Measurements from ENCODE around the gene LAMA4.

LAMA4 gene

DNA sequence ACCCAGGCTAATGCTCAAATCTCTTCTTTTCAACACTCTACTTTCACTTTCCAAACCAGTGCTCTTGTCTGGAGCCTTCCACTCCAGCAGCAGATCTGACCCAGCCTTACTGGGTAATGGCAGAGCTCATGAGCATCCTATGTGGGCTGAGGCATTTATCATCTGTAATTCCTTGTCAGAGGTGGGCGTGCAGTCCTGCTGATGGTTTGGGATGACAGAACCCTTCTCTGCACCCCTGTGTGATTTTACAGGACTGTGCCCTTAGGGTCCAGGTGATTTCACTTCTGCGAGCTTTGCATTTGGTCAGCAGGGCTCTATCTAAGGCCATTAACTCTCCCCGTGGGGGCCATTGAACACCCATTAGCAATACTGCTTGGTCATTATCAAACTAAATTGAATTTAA is 55.4 kb downstream of the LAMA4 start:
- no peak overlapping the region for H3K27ac ChIP-seq
- TF ChIP-seq, protein P1, sequence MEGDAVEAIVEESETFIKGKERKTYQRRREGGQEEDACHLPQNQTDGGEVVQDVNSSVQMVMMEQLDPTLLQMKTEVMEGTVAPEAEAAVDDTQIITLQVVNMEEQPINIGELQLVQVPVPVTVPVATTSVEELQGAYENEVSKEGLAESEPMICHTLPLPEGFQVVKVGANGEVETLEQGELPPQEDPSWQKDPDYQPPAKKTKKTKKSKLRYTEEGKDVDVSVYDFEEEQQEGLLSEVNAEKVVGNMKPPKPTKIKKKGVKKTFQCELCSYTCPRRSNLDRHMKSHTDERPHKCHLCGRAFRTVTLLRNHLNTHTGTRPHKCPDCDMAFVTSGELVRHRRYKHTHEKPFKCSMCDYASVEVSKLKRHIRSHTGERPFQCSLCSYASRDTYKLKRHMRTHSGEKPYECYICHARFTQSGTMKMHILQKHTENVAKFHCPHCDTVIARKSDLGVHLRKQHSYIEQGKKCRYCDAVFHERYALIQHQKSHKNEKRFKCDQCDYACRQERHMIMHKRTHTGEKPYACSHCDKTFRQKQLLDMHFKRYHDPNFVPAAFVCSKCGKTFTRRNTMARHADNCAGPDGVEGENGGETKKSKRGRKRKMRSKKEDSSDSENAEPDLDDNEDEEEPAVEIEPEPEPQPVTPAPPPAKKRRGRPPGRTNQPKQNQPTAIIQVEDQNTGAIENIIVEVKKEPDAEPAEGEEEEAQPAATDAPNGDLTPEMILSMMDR (conservative IDR thresholded peaks at IDR 0.05), result no peak
- no peak for TF ChIP-seq ZFX (IDR thresholded peaks at IDR 0.05)

DNA sequence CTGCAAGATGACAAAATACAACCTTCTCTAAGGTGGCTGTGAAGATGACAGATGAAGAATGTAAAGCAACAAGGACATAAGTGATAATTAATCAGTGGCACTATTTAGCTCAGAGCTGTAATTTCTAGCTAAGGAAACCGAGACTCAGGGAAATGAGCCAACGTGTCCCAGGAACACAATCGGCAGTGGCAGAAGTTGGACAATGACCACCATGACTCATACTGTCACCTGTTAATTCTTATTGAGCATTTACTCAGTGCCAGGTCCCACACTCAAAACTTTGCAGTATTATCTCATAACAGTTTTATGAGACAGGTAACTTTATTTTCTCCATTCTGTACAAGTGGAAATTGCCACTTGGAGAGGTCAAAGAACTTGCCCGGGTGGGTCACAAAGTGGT is 55.8 kb downstream of the LAMA4 start:
- H3K27ac ChIP-seq, result no peak overlapping the region
- TF ChIP-seq ZFX (IDR thresholded peaks at IDR 0.05), result no peak
- TF ChIP-seq, protein P1 (conservative IDR thresholded peaks at IDR 0.05), result no peak

DNA sequence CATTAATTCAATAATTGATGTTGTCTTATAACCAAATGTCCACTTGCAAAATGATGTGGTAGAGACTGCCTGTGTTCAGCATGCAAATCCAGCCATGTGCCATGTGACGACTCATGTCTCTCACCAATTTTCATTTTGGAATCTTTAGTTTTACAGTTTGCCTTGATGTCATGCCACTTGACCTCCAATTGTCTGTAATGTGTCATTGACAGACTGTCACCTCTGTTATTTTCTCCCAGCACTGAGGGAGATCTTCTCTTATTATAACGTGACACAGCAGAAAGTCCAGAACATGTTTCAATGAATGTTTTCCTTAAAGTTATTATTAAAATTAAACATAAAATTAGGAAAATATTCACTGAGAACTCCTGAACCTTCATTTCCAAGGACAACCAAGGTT is 56.7 kb downstream of the LAMA4 start:
- no peak for TF ChIP-seq ZFX (IDR thresholded peaks at IDR 0.05)
- TF ChIP-seq, protein P1 (conservative IDR thresholded peaks at IDR 0.05), result no peak
- H3K27ac ChIP-seq, result no peak overlapping the region

DNA sequence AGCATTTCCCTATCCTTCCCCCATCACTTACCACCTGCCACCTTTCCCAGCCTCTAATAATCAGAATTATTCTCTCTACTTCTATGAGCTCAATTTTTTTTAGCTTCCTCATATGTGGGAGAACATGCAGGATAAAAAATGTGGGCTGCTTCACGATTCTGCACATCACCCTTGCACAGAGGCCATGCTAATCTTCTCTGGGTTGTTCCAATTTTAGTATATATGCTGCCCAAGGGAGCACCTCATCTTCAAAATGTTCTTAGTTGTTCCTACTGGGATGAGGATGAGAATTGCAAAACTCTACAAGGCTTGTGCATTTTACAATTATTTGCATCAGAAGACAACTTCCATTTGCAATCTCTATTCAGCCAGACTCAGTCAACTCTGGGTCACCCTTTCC is 58.1 kb downstream of the LAMA4 start:
- no peak overlapping the region for H3K27ac ChIP-seq
- no peak for TF ChIP-seq ZFX (IDR thresholded peaks at IDR 0.05)
- TF ChIP-seq, protein P1 (conservative IDR thresholded peaks at IDR 0.05), result no peak

DNA sequence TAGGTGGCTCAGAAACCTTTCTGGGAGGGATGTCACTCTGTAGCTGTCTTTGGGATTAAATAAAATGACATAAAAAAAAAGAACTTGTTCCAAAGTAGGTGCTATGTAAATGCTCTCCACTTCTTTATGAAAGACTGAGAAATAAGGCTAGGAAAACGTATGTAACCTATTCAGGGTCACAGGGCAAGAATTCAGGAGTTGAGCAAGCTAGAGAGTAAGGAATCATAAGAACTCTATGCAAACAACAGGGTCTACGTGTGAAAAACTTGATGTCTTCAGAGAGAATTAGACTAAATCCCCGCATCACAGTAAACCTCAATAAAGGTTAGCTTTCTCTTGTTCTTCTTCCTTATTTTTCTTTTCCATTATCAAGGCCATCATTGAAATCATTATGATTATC is 59.2 kb downstream of the LAMA4 start:
- no peak overlapping the region for H3K27ac ChIP-seq
- TF ChIP-seq, protein P1 (conservative IDR thresholded peaks at IDR 0.05), result no peak
- TF ChIP-seq ZFX (IDR thresholded peaks at IDR 0.05), result no peak

DNA sequence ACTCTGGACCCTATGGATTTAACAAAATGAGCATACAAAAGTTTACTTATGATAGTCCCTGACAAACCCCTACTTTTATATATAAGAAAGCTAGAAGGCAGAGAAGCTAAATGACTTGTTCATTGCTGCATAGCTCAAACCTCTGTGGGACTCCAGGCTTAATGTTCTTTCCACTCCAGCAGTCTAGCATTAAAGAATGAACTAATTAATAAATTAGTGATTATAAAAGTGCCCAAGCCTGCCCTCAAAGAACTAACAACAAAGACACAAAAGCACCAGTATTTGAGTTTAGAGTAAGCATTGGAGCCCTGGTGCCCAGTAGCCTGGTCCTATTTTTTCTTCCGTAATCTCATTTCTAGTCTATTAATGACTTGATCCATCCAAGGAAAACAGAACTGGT is 59.9 kb downstream of the LAMA4 start:
- TF ChIP-seq, protein P1 (conservative IDR thresholded peaks at IDR 0.05), result no peak
- TF ChIP-seq ZFX (IDR thresholded peaks at IDR 0.05), result no peak
- H3K27ac ChIP-seq, result no peak overlapping the region

DNA sequence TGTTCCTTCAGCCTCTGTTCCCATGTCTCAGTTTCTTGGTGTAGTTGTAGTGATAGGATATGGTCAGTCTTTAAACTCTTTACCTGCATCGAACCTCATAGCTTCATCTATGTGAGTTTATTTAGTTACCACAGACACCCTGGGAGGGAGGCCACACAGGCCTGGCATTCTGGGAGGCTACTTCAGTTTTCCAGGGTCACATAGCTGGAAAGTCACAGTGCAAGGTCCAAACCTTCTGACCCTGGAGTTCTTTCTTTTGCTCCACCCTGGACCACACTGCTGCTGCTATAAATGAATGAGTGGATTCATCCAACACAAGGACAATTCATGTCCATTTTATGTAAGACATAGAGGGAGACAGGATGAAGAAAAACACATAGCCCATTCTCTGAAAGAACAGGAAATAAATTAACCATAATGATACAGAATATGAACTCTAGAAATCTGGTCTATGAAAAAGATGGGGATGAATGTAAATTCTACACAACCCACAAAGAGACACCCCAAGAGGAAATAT is 60.8 kb downstream of the LAMA4 start:
- no peak overlapping the region for H3K27ac ChIP-seq
- TF ChIP-seq ZFX (IDR thresholded peaks at IDR 0.05), result no peak
- TF ChIP-seq, protein P1 (conservative IDR thresholded peaks at IDR 0.05), result no peak

All from C4-2B (cell line).